HG03159 (cell line): Measurements from ENCODE around the gene TJP1.
"Not testable (repeated sequence)": the region's sequence is repeated elsewhere in the genome, so short reads cannot be mapped to it uniquely, and the experiment has no call there.

Experiments used
- ATAC-seq: cut with Tn5 transposase; IDR thresholded peaks from one replicate; pipeline ENCODE4 v1.9.1; 2021; ENCODE audit warnings: mild to moderate bottlenecking, moderate library complexity; ENCODE audit not compliant: unreplicated experiment

The TJP1 gene

DNA sequence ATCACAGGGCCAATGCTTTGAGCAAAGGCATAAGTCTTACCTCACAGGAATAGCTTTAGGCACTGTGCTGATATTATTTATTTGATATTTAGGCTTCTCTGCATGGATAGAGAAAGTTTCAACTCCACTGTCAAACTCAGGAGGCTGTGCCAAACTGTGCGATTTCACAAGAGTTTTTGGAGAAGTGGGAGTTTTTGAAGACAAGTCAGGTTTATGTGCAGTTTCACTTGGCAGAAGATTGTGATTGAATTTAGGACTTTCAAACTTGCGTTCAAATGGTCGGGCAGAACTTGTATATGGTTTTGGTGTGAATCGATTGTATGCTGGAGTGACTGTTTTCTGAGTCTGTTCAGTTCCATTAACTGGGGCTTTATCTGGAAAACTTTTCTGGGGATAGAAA, 113.7 kb downstream of the TJP1 start:
- no peak for ATAC-seq

DNA sequence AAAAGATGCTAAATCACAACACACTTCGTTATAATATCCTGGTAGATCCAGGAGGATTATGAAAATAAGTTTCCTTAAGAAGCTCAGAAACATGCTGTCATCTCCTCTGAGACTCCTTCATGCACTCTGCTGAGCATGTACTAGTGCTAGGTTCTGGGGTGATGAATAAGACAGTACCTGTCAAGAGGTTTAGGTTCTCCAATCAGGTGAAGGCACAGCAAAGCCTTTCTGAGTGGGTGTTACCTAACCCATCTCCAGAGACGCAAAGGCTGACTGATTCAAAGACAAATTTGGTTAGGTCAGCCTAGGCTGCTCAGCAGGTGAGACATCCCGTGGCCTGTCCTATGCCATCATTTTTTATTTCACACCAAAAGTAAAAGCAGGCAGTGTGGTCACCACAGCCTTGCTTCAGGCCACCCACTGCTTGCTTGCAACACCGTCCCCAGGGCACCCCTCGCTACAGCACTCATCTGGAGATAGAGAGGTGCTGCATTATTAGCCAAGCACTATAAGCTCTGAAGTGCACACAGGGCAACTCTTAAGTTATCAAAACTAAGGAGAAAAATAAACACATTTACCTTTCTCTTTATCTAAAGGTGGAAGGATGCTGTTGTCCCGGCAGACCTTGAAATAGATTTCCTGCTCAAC, 117.2 kb downstream of the TJP1 start:
- no peak for ATAC-seq

DNA sequence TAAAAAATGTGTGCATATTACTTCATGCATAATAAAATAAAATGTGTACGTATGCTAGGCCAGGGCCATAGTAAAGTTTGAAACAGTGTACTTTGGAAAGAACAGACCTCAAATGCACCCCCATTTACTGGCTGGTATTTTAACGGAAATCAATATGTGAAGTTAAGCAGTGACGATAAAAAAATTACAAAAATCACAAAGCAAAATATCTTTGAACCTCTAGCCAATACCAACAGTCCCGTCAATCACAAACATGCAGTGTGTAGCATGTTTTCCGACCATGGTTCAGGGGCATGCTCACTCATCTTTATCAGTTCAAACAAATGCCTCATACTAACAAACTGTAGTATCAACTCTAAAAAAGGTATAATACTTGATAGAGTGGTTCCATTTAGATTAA, 121.1 kb downstream of the TJP1 start:
- ATAC-seq: no peak

DNA sequence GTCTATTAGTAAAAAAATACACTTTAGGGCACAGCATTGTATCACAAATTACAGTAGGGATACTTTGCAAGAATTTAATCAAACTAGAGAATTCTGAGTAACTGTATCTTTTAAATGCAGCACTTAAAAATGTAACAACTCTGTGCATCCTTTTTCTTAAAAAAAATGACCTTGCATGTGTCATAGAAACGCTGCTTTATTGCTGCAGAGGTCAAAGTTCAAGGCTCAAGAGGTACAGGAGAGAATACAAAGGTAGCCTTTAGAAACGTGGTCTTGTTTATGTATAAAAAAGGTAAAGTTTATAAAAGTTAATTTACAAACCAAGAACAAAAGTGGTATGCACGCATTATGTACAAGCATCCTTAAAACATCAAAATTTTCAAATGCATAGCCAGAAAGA, 122.0 kb downstream of the TJP1 start:
- no peak for ATAC-seq

DNA sequence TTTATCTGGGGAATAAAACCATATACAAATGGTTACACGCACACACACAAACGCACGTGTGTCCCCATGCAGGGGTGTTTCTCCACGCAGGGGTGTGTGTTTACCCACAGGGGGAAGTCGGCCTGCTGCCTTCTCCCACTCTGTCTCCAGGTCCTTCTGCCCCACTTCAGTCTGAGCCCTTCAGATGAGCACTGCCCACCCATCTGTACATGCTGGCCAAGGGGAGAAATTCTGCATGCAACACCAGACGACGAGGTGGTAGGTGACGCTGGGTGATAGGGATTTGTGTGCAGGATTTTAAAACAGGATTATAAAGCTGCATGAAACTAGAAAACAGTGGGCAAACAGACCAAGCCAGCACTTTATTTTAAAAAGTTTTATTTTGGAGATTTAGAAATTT, 122.5 kb downstream of the TJP1 start:
- no peak for ATAC-seq

DNA sequence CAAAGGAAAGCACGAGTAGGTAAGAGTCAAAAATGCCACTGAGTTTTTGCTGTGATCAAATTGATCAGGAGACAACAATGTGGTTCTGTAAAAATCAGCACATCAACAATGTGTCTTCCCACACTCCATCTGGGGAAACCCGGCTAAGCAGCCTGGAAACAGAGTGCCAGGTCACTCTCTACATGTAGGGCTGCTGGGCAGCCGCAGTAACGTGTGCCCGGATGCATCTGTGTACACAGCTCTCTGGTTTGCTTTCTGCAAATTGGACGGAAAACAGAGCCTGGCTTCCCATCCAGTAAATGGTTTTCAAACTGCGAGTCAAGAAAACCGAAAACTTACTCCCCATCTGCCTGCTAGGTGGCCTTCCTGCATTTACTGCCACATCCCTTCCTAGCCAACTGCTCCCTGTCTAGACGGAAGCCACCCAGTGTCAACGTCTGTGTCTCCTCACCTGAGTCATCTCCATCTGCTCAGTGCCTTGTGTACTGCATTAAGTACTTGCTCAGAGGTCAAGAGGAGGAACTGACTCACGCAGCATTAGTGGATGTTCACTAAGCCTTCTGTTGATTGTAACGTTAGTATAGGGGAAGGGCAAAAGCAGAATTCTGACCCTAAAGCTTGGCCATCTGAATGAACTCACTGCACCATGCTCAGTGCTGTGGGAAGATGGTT, 124.1 kb downstream of the TJP1 start:
- no peak for ATAC-seq

DNA sequence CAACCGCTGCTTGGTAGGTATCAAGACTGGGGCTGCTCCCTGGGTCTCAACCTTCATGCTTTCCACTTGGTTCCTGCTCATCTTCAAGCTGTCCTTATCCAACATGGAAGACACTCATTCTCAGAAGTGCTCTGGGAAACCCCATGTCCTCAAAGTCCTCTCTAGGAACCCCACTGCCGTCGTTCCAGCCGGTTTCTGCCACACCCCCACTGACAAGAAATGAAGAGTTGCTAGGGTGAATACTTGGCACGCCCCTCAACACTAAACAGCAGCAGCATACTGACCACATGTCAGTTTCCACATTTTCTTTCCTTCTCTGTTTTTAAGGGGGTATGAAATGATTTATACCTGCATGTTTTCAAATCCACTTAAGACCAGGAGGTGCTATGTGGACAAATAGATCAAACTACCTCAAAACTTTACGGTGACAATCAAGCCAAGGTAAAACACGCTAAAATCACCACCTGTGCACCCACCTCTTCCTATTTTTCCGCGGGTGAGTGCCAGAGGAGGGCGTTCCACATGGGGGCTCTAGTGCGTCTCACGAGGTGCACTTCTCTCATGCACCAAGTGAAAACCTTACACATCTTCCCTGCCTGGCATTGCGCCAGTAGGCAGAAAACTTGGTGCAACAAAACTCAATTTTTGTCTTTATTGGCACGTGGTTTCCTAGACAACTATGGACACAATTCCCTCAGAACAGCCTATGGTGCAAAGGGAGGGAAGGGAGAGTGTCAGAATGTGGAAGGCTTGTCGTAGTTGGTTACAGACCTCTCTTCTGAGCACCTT, 125.1 kb downstream of the TJP1 start:
- ATAC-seq: no peak

DNA sequence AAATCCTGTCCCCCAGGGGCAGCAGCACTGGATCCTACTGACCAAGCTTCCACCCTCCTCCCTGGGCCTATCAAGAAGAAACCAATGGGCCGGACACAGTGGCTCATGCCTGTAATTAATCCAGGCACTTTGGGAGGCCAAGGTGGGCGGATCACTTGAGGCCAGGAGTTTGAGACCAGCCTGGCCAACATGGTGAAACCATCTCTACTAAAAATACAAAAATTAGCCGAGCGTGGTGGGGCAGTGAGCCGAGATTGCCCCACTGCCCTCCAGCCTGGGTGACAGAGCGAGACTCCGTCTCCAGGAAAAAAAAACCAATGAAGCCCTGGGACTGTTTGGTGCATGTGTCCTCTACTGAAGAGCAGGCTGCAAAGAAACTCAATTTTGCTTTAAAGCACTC, 125.8 kb downstream of the TJP1 start:
- ATAC-seq: not testable (repeated sequence)

DNA sequence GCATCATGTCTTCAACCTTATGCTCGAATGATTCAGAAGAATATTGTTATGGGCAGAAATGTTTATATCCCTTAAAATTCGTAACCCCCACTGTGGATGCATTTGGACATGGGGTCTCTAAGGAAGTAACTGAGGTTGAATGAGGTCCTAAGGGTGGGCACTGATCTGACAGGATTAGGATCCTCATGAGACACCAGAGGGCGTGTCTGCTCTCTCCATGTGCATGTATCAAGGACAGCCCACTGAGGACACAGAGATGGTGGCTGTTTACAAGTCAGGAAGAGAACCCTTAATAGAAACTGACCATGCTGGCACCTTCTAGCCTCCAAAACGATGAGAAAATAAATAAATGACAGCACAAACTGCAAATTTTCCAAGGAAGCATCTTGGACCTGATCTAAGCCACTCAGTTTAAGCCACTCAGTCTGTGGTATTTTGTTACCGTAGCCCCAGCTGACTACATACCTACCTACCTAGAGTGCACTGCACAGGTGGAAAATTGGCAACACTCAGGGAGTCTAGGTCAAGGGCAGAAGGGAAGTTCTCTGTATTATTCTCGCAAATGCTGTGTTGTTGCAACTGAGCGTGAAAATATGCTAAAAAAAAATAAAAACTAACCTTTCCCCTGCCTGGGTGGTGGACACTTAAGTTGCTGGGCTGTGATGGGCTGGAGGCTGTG, 126.6 kb downstream of the TJP1 start:
- ATAC-seq: no peak

DNA sequence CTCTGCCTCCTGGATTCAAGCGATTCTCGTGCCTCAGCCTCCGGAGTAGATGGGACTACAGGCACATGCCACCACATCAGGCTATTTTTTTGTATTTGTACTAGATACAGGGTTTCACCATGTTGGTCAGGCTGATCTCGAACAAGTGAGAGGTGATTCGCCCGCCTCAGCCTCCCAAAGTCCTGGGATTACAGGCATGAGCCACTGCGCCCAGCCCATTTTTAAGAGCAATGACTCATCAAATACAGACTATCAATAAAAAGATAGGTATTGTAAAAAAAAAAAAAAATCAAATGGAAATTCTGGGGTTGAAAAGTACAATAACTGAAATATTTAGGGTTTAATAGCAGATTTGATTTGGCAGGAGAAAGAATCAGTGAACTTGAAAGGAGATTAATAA, 129.0 kb downstream of the TJP1 start:
- no peak for ATAC-seq

DNA sequence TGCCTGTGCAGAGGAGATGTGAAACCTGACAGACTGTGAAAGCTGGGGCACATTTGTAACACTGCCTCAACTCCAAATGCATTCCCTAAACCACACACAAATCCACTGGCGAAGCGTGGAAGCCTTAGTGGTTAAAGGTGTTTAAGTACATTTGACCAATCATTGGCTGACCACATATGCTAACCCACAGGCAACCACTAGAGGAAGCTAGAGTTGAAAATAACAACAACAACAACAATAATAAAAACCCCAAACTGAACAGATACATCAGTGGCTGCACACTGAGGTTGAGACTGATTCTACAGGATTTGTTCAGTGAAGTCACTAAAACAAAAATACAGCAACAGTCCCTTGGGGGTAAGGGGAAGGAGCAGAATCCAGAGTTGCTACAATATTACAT, 129.7 kb downstream of the TJP1 start:
- ATAC-seq: no peak

DNA sequence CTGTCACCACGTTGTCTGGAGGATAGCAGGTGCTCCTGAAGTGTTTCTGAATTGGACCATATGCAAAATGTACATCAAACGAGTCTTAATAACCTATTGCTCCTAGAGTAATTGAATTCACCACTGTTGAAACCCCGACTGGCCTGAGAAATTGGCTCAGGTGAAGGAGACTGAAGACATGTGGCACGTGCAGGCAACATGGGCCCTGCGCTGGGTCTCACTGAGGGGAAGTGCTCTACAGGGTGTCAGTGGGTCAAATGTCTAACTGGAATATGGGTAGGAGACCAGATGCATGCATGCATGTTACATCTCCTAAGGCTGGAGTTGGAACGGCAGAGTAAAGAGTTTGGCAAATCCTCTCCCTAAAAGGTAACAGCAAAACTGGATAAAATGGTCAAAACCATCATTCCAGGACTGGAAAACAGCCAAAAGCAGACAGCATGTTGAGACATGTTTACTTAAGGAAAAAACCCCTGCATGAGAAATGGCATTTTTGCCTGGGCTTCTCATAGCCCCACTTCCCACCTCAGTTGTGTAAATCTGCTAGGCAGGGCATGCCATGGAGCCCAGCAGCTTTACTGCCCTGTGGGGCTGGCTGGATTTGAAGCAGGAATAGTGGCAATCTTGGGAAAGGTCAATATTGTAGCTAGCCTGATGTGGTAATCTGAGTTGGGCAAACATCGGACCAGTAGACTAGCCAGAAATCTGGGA, 131.3 kb downstream of the TJP1 start:
- no peak for ATAC-seq

DNA sequence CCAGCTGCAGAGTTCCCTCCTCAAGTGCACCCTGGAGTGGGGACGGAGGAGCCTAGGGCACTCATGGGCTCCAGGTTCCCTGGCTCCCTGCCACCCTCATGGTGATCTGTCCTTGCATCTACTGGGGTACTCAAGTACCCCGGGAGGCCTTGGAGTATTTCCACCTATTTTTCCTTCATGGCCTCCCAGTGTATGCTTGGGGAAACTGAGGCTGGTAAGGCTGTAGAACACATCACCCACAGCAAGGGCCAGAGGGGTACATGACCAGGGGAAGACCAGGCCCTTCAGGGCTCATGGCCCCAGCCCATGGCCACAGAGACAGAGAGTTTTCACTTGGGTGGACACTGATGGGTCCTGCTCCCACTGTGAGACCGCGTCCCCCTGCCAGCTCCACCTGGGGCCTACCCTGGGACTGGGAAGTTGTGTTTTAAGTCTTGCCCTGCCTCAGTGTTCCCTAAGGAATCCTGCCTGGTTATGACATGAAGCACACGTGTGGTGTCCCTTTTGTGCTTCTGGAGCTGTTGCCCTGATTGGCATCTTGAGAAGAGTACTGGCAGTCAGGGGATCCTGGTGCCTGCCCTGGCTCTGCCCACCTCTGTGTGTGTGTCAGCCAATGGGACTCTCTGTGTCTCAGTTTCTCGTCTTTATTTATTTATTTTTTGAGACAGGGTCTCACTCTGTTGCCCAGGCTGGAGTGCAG, 132.8 kb downstream of the TJP1 start:
- ATAC-seq: no peak

DNA sequence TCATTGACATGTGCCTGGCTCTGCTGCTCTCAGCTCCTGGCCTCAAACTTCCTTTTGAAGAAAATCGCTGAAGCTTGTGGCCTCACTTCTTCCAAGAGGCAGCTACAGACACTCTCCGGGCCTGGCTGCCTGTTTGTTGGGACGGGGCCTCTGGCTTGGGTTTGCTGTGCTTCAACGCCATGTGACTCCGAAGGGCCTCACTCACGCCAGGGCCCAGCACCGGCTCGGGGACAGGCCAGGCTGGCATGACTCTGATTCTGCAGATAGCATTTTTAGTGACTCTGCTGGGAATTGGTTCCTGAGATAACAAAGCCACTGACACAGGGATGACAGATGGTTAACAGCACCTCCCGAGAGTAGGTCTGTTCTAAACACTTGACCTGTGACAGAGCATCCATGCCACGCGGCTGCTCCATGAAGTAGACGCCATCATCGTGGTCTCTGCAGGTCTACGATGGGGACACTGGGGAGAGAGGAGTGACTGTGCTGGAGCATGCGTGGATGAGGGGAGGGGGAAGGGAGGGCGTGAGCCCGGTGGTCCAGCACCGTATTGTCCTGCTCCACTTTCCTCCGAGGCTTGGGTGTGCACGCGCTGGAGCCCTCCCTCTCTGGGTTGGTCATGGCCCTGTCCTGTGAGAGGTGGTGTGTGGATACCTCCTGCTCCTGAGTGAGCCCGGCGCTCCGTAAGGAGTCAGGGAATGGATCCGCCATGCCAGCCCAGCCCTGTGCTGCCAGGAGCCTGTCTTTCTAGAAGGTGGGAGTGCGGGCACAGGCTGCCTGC, 133.6 kb downstream of the TJP1 start:
- ATAC-seq: no peak

DNA sequence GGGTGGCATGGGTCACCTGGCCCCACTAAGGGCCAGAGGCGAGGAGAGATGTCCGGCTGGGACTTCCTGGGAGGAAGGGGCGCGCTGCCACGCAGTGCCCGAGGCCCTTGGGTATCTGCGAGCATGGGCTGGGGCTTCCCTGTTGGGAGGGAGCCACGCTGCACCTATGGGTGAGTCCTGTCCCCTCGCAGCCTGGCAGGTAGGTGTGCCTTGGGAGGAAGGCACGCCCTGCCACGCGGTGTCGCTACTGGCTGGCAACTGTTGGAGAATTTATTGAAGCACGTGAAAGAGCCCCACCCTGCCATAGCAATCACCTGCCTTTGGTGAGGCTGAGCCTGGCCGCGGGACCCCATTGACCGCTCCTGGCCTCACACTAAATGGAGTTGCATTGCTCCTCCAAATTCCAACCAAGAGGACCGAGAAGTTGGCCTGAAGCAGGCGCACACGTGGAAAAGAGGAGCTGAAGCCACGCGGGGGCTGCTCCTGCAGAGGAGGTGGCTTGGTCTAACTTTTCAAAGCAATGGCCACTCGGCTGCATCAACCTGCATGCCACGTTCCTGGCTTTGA, 134.2 kb downstream of the TJP1 start:
- no peak for ATAC-seq

DNA sequence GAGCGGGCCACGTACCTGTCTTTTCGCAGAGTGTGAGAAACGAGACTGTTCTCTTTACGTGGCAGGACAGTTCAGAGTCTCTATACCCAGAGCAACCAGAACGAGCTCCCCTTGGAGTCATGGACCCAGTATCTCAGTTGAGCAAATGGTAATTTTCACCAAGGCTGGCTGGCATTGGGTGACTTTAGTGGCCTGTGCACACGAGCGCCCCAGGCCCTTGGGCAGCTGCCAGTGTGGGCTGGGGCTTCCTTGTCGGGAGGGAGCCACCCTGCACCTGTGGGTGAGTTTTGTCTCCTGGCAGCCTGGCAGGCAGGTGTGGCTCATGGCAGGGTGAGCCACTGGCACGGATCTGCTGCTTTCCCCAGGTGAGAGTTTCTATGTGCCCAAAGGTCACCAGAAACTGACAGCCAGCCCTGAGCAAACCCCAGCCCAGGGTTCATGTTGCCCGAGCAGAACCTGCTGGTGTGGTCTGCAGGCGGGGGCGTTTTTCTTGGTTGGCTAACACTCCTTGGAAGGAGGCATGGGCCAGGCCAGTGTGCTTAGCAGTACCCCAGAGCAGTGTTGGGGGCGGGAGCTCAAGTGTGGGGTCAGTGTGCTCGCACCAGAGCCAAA, 135.0 kb downstream of the TJP1 start:
- ATAC-seq: no peak

DNA sequence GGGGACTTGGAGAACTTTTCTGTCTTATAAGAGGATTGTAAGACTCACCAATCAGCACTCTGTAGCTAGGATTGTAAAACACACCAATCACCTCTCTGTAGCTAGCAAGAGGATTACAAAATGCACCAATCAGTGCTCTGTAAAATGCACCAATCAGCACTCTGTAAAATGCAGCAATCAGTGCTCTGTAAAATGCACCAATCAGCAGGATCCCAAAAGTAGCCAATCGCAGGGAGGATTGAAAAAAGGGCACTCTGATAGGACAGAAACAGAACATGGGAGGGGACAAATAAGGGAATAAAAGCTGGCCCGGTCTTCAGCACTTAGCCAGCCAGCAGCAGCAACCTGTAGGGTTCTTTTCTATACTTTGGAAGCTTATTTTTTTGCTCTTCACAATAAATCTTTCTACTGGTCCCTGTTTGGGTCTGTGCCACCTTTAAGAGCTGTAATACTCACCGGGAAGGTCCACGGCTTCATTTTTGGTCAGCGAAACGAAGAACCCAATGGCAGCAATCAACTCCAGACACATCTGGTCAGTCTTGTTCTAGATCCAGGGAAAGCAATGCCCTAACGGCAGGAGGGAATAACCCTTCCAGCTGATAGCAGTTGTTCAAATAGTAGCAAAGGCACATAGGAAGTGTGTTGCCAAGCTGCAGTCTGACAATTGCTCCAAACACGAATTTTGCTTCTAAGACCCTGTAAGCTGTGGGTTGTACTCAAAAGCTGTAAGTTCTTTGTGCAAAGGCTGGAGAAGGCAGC, 135.6 kb downstream of the TJP1 start:
- ATAC-seq: no peak

DNA sequence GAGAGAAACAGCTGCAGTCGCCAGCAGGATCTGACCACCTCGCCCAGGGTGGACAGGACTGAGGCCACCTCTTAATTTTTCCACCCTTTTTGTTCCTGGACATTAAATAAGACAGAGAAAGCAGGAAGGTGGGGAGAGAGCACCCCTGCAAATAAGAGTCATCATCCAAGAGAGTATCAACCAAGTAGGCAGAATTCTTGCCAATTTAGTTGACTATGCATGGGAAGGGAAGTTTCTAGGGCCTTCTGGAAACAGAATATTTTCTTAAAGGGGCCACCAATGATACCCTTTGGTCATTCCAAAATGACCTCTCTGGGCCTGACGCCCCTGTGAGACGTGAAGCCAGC, 136.2 kb downstream of the TJP1 start:
- no peak for ATAC-seq
